Thoracic aorta (tissue), 2 donors: ENCODE measurements around the gene SPRR2F. TPM values are rescaled to one million over a fixed set of nuclear protein-coding genes. Genes with fewer than 3 reads are reported as not detected.
"Not testable (repeated sequence)": the region's sequence is repeated elsewhere in the genome, so short reads cannot be mapped to it uniquely, and the experiment has no call there.

Experiments used
- ATAC-seq: fragments of 150-250 bp; one replicate; pipeline ENCODE4 v1.8.0; 2017; ENCODE audit warnings: low read depth; ENCODE audit not compliant: insufficient number of reproducible peaks, low FRiP score
- DNase-seq: peaks from one replicate; pipeline ENCODE4 v3.0.0-alpha.2; 2020; ENCODE audit warnings: low spot score
- H3K27ac ChIP-seq, 2 donors: fragments of 200-600 bp; sonication (generic); 1 replicate in 1 of 2; 2 replicates in 1 of 2; pipeline ENCODE4 v1.5.1; 2016; ENCODE audit warnings: mild to moderate bottlenecking in 2 of 2, moderate library complexity in 2 of 2
- H3K27me3 ChIP-seq: fragments of 200-600 bp; sonication (generic); replicated peaks from 2 replicates; pipeline ENCODE4 v1.6.0; 2016; ENCODE audit warnings: mild to moderate bottlenecking; ENCODE audit not compliant: insufficient read depth
- H3K36me3 ChIP-seq: fragments of 200-600 bp; sonication (generic); one replicate; pipeline ENCODE4 v1.5.1; 2016
- H3K4me1 ChIP-seq, 2 donors: fragments of 200-600 bp; sonication (generic); 1 replicate in 1 of 2; 2 replicates in 1 of 2; pipeline versions ENCODE4 v1.5.1 to v1.6.0; 2016; ENCODE audit warnings: low read depth in 2 of 2, mild to moderate bottlenecking in 1 of 2; ENCODE audit not compliant: control insufficient read depth in 1 of 2
- H3K4me3 ChIP-seq: fragments of 200-600 bp; sonication (generic); 2 replicates; pipeline ENCODE4 v1.5.1; 2016; ENCODE audit warnings: mild to moderate bottlenecking
- H3K9me3 ChIP-seq: fragments of 200-600 bp; sonication (generic); 2 replicates; pipeline ENCODE4 v1.5.1; 2016
- total RNA-seq, 2 donors: library from RNA; depleted of rRNA; stranded (reverse); fragments of >200 nt; gene quantifications; one replicate each; pipeline versions ENCODE4 v1.1.0 to v1.2.3, GENCODE V29; 2016
- TF ChIP-seq, protein P1 (sequence below): fragments of 200-600 bp; sonication (generic); IDR thresholded peaks from one replicate; pipeline ENCODE4 v1.5.1; 2019; ENCODE audit warnings: antibody characterized with exemption

SPRR2F gene
- total RNA-seq, 2 donors from 2014 or later = not detected

DNA sequence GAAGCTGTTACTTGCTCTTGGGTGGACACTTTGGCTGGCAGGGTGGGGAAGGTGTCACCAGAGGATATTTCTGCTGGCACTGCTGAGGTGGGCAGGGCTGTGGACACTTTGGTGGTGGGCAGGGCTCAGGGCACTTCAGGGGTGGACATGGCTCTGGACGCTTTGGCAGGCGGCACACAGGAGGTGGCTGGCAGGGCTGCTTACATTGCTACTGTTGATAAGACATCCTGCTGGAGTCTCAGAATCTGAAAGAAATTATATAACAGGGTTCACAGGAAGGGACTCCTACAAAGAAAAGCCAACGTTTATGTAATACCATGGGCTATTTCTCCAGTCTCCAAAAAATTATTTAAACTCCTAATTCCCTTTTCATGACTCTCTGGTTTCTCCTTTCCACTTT is 27.2 kb upstream of the SPRR2F start:
- no peak overlapping the region for H3K27ac ChIP-seq
- no peaks in the 10 kb centered on the region for H3K27me3 ChIP-seq
- no peaks in the 10 kb centered on the region for H3K36me3 ChIP-seq
- no peak overlapping the region for H3K4me3 ChIP-seq
- TF ChIP-seq, protein P1, sequence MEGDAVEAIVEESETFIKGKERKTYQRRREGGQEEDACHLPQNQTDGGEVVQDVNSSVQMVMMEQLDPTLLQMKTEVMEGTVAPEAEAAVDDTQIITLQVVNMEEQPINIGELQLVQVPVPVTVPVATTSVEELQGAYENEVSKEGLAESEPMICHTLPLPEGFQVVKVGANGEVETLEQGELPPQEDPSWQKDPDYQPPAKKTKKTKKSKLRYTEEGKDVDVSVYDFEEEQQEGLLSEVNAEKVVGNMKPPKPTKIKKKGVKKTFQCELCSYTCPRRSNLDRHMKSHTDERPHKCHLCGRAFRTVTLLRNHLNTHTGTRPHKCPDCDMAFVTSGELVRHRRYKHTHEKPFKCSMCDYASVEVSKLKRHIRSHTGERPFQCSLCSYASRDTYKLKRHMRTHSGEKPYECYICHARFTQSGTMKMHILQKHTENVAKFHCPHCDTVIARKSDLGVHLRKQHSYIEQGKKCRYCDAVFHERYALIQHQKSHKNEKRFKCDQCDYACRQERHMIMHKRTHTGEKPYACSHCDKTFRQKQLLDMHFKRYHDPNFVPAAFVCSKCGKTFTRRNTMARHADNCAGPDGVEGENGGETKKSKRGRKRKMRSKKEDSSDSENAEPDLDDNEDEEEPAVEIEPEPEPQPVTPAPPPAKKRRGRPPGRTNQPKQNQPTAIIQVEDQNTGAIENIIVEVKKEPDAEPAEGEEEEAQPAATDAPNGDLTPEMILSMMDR = no peak
- no peak for DNase-seq
- ATAC-seq = no peak
- no peaks in the 10 kb centered on the region for H3K4me1 ChIP-seq
- no peaks in the 10 kb centered on the region for H3K9me3 ChIP-seq

DNA sequence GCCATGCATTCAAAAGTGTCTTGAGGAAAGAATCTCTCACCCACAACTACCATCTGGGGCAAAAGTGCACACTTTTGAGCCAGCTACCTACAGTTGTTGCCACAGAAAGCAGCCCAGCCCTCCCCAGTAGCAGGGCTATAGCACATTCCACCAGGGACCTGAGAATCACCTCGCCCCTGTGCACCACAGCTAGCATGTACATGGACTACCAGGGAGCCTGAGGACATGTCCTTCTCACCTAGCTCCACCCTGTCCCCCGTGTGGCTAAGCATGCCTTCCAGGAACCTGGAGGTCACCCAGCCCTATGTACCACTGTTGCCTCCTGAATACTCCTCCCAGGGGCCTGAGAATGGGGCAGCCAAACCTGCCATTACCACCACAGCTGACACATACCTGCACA is 20.4 kb upstream of the SPRR2F start:
- Histone ChIP-seq H3K27me3 (no peaks in the 10 kb centered on the region), H3K36me3 (no peaks in the 10 kb centered on the region), H3K4me3 (no peak overlapping the region), H3K9me3 (no peaks in the 10 kb centered on the region), H3K4me1 (no peaks in the 10 kb centered on the region), H3K27ac (no peak overlapping the region)
- TF ChIP-seq, protein P1 = no peak
- DNase-seq = no peak
- no peak for ATAC-seq

DNA sequence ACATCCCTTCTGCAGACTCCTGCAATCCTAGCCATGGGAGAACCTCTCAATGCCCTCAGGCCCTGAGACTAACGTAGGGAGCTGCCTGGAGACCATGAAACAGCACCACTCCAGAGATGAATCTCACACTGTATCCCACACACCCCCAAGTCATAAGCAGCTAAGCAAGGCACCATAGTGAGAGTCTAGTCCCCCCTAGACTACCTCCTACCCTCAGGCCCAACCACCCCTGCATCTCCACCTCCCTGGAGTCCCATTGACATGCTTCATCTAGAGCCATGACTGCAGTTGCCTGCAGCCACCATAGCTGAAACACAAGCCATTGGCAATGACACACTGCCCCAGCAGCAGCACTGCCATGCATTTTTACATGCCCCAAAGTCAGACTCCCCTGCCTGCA is 20.0 kb upstream of the SPRR2F start:
- Histone ChIP-seq H3K36me3 (no peaks in the 10 kb centered on the region), H3K4me1 (no peaks in the 10 kb centered on the region), H3K9me3 (no peaks in the 10 kb centered on the region), H3K4me3 (no peak overlapping the region), H3K27ac (no peak overlapping the region), H3K27me3 (no peaks in the 10 kb centered on the region)
- ATAC-seq (no peak), DNase-seq (no peak)
- TF ChIP-seq, protein P1 = no peak

DNA sequence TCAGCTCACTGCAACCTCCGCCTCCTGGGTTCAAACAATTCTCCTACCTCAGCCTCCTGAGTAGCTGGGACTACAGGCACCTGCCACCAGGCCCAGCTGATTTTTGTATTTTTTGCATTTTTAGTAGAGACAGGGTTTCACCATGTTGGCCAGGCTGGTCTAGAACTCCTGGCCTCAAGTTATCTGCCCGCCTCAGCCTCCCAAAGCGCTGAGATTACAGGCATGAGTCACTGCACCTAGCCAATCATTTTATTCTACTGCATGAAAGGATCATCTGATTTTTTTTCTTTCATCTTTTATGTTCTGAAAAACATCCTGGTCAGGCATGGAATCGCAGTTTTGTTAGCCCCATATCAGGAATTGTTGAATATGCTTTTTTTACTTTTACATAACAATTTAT is 15.4 kb upstream of the SPRR2F start:
- not testable (repeated sequence) for H3K27me3 ChIP-seq, H3K4me1 ChIP-seq, H3K36me3 ChIP-seq, DNase-seq, ATAC-seq, H3K9me3 ChIP-seq, H3K27ac ChIP-seq, H3K4me3 ChIP-seq

DNA sequence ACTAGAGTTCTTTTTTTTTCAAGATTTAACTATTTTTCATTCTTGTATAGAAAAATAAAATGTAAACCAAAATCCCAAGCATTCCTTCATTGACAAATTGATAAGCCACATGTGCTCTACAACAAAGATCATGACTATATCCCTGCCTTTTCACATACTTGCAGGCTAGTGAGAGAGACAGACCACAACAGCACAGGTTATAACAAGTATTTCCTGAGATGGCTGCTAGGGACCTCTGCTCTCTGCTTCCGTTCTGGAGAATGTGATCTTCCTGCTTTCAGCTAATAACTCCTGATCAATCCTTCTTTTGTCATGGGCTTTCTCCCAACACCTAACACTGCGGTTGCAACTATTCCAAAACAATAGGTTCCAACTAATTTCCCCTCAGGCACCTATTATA is 14.0 kb upstream of the SPRR2F start:
- ATAC-seq (no peak), DNase-seq (no peak)
- no peak overlapping the region for H3K27ac ChIP-seq
- H3K27me3 ChIP-seq = no peaks in the 10 kb centered on the region
- H3K36me3 ChIP-seq = no peaks in the 10 kb centered on the region
- TF ChIP-seq, protein P1 = no peak
- H3K4me3 ChIP-seq = no peak overlapping the region
- H3K4me1 ChIP-seq = no peaks in the 10 kb centered on the region
- no peaks in the 10 kb centered on the region for H3K9me3 ChIP-seq

DNA sequence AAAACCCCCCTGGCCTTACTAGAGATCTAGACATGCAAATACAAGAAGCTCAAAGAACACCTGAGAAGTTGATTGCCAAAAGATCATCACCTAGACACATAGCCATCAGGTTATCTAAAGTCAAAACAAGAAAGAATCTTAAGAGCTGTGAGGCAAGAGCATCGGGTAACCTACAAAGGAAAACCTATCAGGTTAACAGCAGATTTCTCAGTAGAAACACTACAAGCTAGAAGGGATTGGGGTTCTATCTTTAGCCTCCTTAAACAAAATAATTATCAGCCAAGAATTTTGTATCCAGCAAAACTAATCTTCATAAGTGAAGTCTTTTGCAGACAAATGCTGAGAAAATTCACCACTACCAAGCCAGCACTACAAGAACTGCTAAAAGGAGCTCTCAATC is 12.2 kb upstream of the SPRR2F start:
- Histone ChIP-seq H3K4me1 (no peaks in the 10 kb centered on the region), H3K27me3 (no peaks in the 10 kb centered on the region), H3K9me3 (no peaks in the 10 kb centered on the region), H3K4me3 (no peak overlapping the region), H3K27ac (no peak overlapping the region), H3K36me3 (no peaks in the 10 kb centered on the region)
- no peak for DNase-seq
- no peak for ATAC-seq
- TF ChIP-seq, protein P1 = no peak

DNA sequence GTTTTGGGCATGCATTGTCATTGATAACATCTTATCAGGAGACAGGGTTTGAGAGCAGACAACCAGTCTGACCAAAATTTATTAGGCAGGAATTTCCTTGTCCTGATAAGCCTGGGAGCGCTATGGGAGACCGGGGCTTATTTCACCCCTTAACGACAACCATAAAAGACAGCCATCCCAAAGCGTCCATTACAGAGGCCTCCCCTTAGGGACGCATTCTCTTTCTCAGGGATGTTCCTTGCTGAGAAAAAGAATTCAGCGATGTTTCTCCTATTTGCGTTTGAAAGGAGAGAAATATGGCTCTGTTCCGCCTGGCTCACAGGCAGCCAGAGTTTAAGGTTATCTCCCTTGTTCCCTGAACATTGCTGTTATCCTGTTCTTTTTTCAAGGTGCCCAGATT is 10.5 kb upstream of the SPRR2F start:
- not testable (repeated sequence) for H3K27ac ChIP-seq, DNase-seq, H3K4me3 ChIP-seq, H3K27me3 ChIP-seq, H3K36me3 ChIP-seq, H3K4me1 ChIP-seq, H3K9me3 ChIP-seq, ATAC-seq
